Neural cell (in vitro differentiated cells): ENCODE results near the gene GORASP2. TPM values are rescaled to one million over a fixed set of nuclear protein-coding genes. Genes with fewer than 3 reads are reported as not detected.

Experiments used
- H2AFZ ChIP-seq: fragments of 200-600, 300-800 bp; sonication (generic), shearing (Covaris generic); 2 replicates; pipeline ENCODE4 v1.6.0; 2014; ENCODE audit warnings: low read depth, mild to moderate bottlenecking, antibody characterized with exemption, low read length, moderate library complexity
- H3F3A ChIP-seq: fragments of 200-600 bp; shearing (Covaris generic); 2 replicates; pipeline ENCODE4 v1.6.1; 2016; ENCODE audit warnings: mild to moderate bottlenecking, moderate library complexity, mixed read lengths, antibody characterized with exemption, low read length; ENCODE audit not compliant: insufficient read depth, poor library complexity, severe bottlenecking
- H3K27ac ChIP-seq: fragments of 200-600, 300-800 bp; sonication (generic), shearing (Covaris generic); 2 replicates; pipeline ENCODE4 v1.5.1; 2014; ENCODE audit warnings: mild to moderate bottlenecking, low read length, moderate library complexity
- H3K27me3 ChIP-seq: fragments of 300-800, 200-600 bp; sonication (generic), shearing (Covaris generic); 2 replicates; pipeline ENCODE4 v1.6.0; 2014; ENCODE audit warnings: mild to moderate bottlenecking, low read depth, low read length, moderate library complexity; ENCODE audit not compliant: insufficient read depth
- H3K36me3 ChIP-seq: fragments of 300-800, 200-600 bp; sonication (generic), shearing (Covaris generic); 2 replicates; pipeline ENCODE4 v1.5.1; 2014; ENCODE audit warnings: mild to moderate bottlenecking, antibody characterized with exemption, low read length, moderate library complexity; ENCODE audit not compliant: insufficient read depth
- H3K4me2 ChIP-seq: fragments of 300-800, 200-600 bp; sonication (generic), shearing (Covaris generic); 2 replicates; pipeline ENCODE4 v1.6.0; 2014; ENCODE audit warnings: mild to moderate bottlenecking, low read length
- H3K4me3 ChIP-seq: fragments of 300-800, 200-600 bp; sonication (generic), shearing (Covaris generic); 2 replicates; pipeline ENCODE4 v1.5.1; 2014; ENCODE audit warnings: mild to moderate bottlenecking, low read length, moderate library complexity
- H3K79me2 ChIP-seq: fragments of 200-600 bp; shearing (Covaris generic); replicated peaks from 2 replicates; pipeline ENCODE4 v1.6.0; 2014; ENCODE audit warnings: mild to moderate bottlenecking, low read length, moderate library complexity; ENCODE audit not compliant: insufficient read depth
- H3K9ac ChIP-seq: fragments of 300-800, 200-600 bp; sonication (generic), shearing (Covaris generic); 2 replicates; pipeline ENCODE4 v1.6.1; 2016; ENCODE audit warnings: mild to moderate bottlenecking, low read length, mixed read lengths
- H3K9me2 ChIP-seq: fragments of 200-600 bp; shearing (Covaris generic); 2 replicates; pipeline ENCODE4 v1.6.1; 2016; ENCODE audit warnings: mild to moderate bottlenecking, low read length, mixed read lengths; ENCODE audit not compliant: insufficient read depth
- H3K9me3 ChIP-seq: fragments of 200-600, 300-800 bp; sonication (generic), shearing (Covaris generic); 2 replicates; pipeline ENCODE4 v1.6.1; 2016; ENCODE audit warnings: mild to moderate bottlenecking, mixed run types, low read length, moderate library complexity, mixed read lengths
- H4K20me1 ChIP-seq: fragments of 200-600 bp; shearing (Covaris generic); 2 replicates; pipeline ENCODE4 v1.6.1; 2016; ENCODE audit warnings: mild to moderate bottlenecking, mixed run types; ENCODE audit not compliant: insufficient read depth
- EP300 ChIP-seq: fragments of 450-650 bp; conservative IDR thresholded peaks from 2 replicates; pipeline ENCODE4 v1.6.1; 2014; ENCODE audit warnings: antibody characterized with exemption, mild to moderate bottlenecking, moderate library complexity; ENCODE audit not compliant: poor library complexity, severe bottlenecking
- EZH2 ChIP-seq: fragments of 200-600, 300-800 bp; shearing (Covaris generic), sonication (generic); IDR thresholded peaks from 2 replicates; pipeline ENCODE4 v1.6.1; 2014; ENCODE audit warnings: antibody characterized with exemption, low read length, borderline replicate concordance, mild to moderate bottlenecking; ENCODE audit not compliant: insufficient read depth, poor library complexity, severe bottlenecking
- MXI1 ChIP-seq: fragments of 450-650 bp; conservative IDR thresholded peaks from 2 replicates; pipeline ENCODE4 v1.6.1; 2014; ENCODE audit warnings: antibody characterized with exemption, mild to moderate bottlenecking; ENCODE audit not compliant: poor library complexity, severe bottlenecking
- POLR2AphosphoS5 ChIP-seq: IDR thresholded peaks from 2 replicates; pipeline ENCODE4 v1.6.1; 2012
- RAD21 ChIP-seq: fragments of 450-650 bp; conservative IDR thresholded peaks from 2 replicates; pipeline ENCODE4 v1.6.1; 2014; ENCODE audit warnings: antibody characterized with exemption, mild to moderate bottlenecking, moderate library complexity
- SMC3 ChIP-seq: fragments of 450-650 bp; conservative IDR thresholded peaks from 2 replicates; pipeline ENCODE4 v1.6.1; 2014; ENCODE audit warnings: antibody characterized with exemption, mild to moderate bottlenecking, moderate library complexity; ENCODE audit not compliant: poor library complexity
- TAF1 ChIP-seq: IDR thresholded peaks from 2 replicates; pipeline ENCODE4 v1.6.1; 2012; ENCODE audit warnings: low read depth
- polyA plus RNA-seq: library from polyadenylated mRNA; depleted of rRNA; stranded (reverse); fragments of >200 nt; gene quantifications from 2 replicates; pipeline ENCODE4 v1.2.3, GENCODE V29; 2014
- TF ChIP-seq, protein P1 (sequence below): fragments of 450-650 bp; IDR thresholded peaks from 2 replicates; pipeline ENCODE4 v1.5.1; 2014; ENCODE audit warnings: antibody characterized with exemption, mild to moderate bottlenecking, moderate library complexity; ENCODE audit not compliant: poor library complexity, severe bottlenecking
- TF ChIP-seq, protein P2 (sequence below): IDR thresholded peaks from 2 replicates; pipeline ENCODE4 v1.6.1; 2012; ENCODE audit warnings: borderline replicate concordance

GORASP2 gene
- polyA plus RNA-seq, 1 donor from 2014 or later = 20.4 TPM

DNA sequence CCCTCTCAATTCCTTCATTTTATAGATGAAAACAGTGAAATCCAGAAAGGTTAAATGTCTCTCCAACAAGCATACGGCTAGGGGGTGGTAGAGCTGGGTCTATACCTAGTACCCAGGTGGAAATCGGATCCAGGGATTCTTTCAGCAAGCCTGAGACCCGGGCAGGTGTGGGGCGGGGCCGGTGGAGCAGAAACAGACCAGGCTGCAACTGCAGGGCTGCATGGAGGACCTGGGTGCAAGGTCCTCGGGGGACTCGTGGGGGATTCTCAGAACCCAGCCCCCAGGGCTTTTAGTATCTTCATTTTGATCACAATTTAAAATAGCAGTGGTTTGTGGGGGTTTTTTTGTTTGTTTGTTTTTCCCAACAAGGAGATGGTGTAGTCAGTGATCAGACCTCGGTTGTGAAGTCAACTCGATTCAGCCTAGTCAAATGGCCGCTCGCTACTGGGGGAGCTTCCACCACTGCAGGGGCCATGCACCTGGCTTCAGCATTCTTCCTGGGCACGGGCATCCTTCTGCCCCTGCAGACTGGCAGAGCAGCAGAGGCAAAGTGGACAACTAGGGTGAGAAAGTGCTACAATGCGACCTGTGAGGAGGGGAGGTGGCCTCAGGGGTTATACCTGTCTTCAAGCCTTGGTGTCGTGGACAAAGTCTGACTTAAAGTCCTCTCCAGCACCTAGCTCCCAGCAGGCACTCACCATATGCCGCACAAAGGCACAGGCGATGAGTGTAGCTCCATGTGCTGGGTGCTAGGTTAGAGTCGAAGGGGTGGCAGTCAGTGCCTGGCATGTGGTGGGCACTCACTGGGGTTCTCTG lies 46.3 kb downstream of the GORASP2 start:
- H3K36me3 ChIP-seq = no peaks in the 10 kb centered on the region
- H3K9me2 ChIP-seq = no peaks in the 10 kb centered on the region
- TF ChIP-seq, protein P1, sequence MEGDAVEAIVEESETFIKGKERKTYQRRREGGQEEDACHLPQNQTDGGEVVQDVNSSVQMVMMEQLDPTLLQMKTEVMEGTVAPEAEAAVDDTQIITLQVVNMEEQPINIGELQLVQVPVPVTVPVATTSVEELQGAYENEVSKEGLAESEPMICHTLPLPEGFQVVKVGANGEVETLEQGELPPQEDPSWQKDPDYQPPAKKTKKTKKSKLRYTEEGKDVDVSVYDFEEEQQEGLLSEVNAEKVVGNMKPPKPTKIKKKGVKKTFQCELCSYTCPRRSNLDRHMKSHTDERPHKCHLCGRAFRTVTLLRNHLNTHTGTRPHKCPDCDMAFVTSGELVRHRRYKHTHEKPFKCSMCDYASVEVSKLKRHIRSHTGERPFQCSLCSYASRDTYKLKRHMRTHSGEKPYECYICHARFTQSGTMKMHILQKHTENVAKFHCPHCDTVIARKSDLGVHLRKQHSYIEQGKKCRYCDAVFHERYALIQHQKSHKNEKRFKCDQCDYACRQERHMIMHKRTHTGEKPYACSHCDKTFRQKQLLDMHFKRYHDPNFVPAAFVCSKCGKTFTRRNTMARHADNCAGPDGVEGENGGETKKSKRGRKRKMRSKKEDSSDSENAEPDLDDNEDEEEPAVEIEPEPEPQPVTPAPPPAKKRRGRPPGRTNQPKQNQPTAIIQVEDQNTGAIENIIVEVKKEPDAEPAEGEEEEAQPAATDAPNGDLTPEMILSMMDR = no peak
- no peak for TF ChIP-seq POLR2AphosphoS5
- TF ChIP-seq MXI1 = no peak
- TF ChIP-seq, protein P2, sequence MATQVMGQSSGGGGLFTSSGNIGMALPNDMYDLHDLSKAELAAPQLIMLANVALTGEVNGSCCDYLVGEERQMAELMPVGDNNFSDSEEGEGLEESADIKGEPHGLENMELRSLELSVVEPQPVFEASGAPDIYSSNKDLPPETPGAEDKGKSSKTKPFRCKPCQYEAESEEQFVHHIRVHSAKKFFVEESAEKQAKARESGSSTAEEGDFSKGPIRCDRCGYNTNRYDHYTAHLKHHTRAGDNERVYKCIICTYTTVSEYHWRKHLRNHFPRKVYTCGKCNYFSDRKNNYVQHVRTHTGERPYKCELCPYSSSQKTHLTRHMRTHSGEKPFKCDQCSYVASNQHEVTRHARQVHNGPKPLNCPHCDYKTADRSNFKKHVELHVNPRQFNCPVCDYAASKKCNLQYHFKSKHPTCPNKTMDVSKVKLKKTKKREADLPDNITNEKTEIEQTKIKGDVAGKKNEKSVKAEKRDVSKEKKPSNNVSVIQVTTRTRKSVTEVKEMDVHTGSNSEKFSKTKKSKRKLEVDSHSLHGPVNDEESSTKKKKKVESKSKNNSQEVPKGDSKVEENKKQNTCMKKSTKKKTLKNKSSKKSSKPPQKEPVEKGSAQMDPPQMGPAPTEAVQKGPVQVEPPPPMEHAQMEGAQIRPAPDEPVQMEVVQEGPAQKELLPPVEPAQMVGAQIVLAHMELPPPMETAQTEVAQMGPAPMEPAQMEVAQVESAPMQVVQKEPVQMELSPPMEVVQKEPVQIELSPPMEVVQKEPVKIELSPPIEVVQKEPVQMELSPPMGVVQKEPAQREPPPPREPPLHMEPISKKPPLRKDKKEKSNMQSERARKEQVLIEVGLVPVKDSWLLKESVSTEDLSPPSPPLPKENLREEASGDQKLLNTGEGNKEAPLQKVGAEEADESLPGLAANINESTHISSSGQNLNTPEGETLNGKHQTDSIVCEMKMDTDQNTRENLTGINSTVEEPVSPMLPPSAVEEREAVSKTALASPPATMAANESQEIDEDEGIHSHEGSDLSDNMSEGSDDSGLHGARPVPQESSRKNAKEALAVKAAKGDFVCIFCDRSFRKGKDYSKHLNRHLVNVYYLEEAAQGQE = no peak
- no peak for TF ChIP-seq RAD21
- TF ChIP-seq SMC3 = no peak
- TF ChIP-seq EZH2 = no peak
- no peak for TF ChIP-seq EP300
- no peaks in the 10 kb centered on the region for H3F3A ChIP-seq
- no peak overlapping the region for H2AFZ ChIP-seq
- H3K79me2 ChIP-seq = no peaks in the 10 kb centered on the region
- H3K4me2 ChIP-seq = no peak overlapping the region
- no peak overlapping the region for H3K27ac ChIP-seq
- H3K4me3 ChIP-seq = no peak overlapping the region
- no peaks in the 10 kb centered on the region for H3K27me3 ChIP-seq
- H3K9me3 ChIP-seq = no peaks in the 10 kb centered on the region
- no peak overlapping the region for H3K9ac ChIP-seq
- no peaks in the 10 kb centered on the region for H4K20me1 ChIP-seq

DNA sequence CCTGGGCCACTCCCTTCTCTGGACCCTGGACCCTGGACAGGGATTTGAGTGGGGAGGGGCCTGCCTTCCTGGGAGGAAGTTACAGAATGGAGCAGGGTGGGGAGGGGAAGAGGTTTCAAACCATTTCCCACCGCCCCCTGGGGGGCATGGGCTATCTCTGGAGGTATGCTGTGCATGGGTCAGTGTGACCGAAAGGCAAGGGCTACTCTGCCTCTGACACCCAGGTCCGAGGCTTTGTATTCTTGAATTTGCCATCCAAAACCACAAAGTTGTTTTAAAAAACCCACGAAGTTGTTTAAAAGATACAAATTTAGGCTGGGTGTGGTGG lies 46.9 kb downstream of the GORASP2 start:
- H3K27me3 ChIP-seq = no peaks in the 10 kb centered on the region
- TF ChIP-seq SMC3 (no peak), EZH2 (no peak), RAD21 (no peak), TAF1 (no peak), POLR2AphosphoS5 (no peak), MXI1 (no peak), EP300 (no peak)
- TF ChIP-seq, protein P1 = no peak
- TF ChIP-seq, protein P2 = no peak
- no peaks in the 10 kb centered on the region for H3K79me2 ChIP-seq
- no peaks in the 10 kb centered on the region for H3F3A ChIP-seq
- no peaks in the 10 kb centered on the region for H3K36me3 ChIP-seq
- H3K4me2 ChIP-seq = no peak overlapping the region
- no peaks in the 10 kb centered on the region for H3K9me3 ChIP-seq
- H3K4me3 ChIP-seq = no peak overlapping the region
- H3K9ac ChIP-seq = no peak overlapping the region
- no peak overlapping the region for H3K27ac ChIP-seq
- H4K20me1 ChIP-seq = no peaks in the 10 kb centered on the region
- no peaks in the 10 kb centered on the region for H3K9me2 ChIP-seq
- H2AFZ ChIP-seq = no peak overlapping the region
